HG02571 (cell line): ENCODE results near the gene C4orf50.

Experiments
- ATAC-seq: cut with Tn5 transposase; IDR thresholded peaks from one replicate; pipeline ENCODE4 v1.9.1; 2021; ENCODE audit warnings: mild to moderate bottlenecking, moderate library complexity; ENCODE audit not compliant: unreplicated experiment

Gene C4orf50

DNA sequence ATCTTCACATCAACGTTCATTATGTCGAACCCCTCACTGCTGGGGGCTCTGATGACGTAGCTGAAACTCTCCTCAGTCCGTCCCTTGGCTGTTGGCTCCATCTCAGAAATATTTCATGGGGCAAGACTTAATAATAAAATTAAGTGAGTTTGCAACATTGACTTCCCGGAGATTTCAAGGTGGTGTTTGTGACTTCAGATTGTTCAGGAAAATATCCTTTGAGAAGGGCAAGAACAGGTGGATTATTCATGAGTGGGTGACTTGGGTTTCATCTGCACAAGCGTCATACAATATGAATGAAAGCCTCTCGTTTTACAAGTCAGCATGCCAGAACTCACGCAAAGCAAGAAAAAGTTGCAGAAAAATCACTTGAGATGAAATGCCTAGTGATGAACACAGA, at the start of gene C4orf50:
C4orf50 (minus strand) TSS at position 101 of the 400 bp plus-strand sequence.
- no peak for ATAC-seq

DNA sequence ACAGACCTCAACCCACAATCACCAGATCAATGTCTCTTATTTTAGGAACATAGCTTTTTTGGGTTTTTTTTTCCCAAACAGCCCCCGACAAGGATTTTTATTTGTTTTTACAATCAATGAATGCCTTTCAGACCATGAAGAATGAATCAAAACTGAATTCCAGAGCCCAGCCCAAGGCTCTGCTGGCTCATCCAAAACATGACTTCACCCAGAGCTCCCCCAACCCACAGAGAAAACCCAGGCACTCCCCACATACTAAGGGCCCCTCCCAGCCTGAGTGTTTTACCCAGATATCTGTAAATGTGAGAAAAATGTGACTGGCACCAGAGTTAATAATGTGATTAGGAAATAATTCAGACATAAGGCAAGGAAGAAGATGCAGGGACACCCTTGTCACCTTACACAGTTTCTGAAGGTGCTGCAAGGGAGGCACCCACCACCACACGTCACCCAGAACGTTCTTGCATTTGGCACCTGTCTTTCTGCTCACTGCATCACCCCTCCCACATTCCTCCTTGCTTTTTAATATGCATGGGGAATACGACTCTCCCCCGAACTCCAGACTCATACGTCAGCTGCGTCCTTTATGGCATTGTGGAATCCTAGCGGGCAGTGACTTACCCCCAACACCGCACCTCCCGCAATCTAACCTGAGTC, 47.8 kb upstream of the C4orf50 start:
- no peak for ATAC-seq

DNA sequence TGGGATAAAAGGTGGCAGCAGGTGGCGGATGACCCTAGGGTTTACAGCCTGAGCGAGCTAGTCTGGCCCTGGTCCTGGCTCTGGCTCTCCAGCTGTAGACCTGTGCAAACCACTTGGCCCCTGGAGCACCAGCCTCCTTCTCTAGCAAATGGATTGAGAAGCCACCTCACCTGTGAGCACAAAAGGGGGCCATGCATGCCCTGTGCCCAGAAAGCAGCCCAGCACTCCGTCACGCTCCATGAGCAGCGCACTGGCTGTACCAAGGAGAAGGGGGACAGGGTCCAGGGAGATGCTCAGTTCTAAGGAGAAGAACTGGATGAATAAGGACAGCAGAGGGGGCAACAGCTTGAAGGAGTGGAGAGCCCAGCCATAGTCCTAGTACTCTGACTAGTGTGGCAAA, 46.9 kb upstream of the C4orf50 start:
- no peak for ATAC-seq

DNA sequence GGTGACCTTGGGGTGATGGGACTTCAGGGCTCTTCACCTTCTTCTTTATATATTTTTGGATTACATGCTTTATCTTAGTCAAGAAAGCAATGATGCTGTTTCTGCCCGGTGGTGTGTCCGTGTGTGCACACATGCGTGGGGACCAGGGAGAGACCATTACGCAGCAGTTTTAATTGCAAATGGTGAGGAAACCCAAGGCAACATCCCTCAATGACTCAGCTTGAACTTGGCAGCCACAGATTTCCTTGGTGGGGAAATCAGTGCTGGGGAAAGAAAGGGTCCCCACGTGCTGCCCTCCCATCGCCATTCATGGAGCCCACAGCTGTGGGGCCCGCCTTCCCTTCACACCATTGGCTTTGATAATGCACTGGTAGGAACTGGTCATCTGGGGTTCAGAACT, 46.2 kb upstream of the C4orf50 start:
- ATAC-seq = no peak

DNA sequence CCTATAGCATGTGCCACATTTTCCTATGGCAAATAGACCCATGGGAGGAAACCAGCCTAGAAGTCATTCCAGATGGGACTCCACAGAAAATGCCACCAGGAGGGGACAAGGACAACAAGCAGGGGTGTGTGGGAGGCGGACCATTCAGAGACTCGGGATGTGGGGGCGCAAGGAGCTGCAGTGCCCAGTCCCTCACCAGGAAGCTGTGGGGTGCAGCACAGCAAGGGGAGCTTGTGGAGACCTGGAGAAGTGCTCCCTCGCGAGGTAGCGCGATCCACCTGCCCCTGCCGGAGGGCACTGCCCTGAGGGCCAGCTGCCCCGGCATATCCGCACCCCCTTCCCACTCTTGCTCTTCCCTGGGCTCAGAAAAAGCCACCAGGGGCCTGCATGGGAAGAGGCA, 45.5 kb upstream of the C4orf50 start:
- no peak for ATAC-seq

DNA sequence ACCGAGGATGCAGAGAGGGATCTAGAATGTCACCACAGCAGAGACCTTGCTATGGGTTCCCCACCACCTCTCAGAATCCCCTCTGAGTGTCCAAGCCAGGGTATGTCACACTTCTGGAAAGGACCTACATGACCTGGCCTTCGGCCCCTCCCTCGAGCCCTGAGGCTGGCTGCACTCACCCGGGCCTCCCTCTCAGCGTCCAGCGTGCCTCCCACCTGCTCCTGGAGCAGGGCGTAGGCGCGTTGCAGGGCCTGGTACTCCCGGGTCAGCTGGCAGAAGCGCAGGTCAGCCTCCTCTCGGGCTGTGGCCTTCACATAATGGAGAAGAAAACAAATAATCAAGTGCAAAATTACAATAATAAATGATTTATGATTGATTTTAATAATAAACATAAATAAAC, 43.9 kb upstream of the C4orf50 start:
- no peak for ATAC-seq

DNA sequence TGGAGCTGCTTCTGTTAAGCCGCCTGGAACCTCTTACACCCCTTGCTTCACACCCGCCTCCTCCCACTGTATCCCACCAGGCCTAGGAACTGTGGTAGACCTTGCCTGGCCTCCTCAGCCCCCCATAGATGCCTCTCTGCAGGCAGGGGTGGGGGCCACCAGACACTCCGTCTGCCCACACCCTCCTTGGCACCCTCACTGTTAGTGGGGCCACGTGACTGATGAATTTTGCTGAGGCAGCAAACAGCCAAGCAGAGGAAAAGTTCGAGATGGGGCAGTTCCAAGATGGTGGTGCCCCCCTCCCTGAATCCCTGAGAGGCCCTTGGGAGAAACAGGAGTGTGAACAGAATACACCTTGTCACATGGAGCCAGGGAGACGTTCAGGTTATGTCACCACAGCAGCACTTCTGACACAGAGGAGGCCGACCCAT, 41.2 kb upstream of the C4orf50 start:
- ATAC-seq = no peak

DNA sequence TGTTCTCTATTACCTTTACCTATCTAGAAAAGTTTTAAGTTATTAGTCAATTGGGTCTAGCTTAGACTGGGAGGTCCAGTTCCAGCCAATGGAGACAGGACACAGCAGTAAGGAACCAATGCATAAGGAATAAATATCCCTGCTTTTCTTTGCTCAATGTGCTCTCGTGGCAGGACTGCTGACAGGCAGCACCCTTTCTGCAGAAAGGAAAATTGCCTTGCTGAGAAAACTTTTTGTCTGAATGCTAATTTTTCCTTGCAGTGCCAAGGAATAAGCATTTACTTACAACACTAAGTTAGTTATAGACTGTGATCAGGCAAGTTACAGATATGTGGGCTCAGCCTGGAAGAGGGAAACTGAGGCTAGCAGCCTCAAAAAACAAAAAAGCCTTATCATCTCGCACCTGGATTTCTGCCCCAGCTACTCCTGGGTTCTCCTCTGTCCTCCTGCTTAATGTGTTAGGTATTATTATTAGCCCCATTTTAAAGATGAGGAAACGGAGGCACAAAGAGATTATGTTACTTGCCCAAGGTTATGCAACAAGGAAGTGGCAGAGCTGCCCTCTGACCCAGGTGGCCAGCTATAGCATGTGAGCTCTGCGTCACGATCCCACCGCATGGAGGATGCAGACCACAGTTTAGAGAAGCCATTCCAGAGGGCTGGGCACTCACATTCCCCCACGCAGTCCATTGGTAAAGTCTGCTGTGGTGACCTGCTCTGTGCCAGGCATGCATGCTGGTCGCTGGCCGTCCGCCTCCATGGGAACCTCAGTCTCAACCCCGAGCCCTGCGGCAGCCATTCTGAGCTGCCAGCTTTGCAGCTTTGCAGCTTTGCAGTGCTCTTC, 40.5 kb upstream of the C4orf50 start:
- ATAC-seq = no peak

DNA sequence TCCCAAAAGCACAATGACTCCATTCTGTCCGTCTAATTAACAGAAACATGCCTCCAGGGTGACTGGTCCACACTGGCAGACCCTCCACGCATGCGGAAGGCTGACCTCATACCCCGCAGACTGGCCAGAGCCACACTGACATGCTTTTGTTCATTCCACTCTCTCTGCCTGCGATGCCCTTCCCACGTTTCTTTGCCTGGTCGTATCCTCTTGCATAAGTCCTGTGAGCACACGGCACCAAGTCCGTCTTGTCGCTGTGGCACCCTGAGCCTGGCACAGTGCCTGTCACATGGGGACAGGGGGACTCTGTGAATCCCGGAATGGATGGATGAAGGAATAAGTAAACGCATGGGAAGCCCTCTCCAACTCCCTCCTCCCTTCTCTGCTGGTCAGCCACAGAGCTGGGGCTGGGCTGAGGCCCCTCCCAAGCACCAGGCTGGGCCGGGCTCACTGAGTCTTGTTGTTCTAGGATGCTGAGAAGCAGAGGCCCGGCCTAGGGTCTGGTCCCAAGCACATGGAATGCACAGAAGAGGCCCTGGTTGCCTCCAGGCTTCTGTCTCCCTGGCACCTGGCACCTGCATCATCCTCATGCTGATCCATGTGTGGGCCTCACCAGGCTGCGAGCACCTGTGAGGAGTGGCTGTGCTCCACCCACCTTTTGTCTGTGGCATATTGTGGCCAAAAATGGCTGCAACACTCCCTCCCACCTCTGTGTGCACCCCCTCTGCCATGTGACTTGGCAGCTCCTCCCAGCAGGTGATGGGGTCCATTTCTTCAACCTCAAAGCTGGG, 38.9 kb upstream of the C4orf50 start:
- no peak for ATAC-seq

DNA sequence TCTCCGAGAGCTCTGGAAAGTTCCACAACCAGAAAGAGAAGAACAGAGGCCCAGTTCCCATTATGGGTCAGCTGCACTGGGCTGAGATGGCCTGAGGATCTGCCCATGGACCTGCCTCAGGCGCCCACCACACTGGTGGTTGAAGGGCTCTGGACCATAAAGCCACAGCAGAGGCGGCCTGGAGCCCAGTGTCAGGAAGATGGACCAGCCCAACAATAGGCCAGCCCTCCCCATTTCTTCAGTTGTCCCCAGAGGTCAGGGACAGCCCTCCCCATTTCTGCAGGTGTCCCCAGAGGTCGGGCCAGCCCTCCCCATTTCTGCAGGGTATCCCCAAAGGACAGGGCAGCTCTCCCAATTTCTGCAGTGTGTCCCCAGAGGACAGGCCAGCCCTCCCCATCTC, 37.2 kb upstream of the C4orf50 start:
- no peak for ATAC-seq

DNA sequence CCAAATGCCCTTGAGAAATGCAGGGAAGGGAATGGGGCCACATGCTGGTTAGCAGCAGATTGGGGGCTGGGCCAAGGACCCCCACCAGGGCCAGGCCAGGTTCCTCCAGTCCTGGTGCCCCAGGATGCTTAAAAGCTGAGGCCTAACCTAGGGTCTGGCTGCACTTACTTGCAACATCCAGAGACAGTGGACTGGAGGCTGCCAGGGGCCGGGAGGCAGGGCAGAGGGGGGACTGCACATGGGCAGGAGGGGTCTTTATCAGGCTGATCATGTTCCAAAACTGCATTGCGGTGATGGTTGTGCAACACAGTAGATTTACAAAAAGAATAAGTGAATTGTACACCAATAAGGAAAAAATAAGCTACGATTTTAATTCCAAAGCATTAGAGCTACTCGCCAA, 36.8 kb upstream of the C4orf50 start:
- ATAC-seq = no peak

DNA sequence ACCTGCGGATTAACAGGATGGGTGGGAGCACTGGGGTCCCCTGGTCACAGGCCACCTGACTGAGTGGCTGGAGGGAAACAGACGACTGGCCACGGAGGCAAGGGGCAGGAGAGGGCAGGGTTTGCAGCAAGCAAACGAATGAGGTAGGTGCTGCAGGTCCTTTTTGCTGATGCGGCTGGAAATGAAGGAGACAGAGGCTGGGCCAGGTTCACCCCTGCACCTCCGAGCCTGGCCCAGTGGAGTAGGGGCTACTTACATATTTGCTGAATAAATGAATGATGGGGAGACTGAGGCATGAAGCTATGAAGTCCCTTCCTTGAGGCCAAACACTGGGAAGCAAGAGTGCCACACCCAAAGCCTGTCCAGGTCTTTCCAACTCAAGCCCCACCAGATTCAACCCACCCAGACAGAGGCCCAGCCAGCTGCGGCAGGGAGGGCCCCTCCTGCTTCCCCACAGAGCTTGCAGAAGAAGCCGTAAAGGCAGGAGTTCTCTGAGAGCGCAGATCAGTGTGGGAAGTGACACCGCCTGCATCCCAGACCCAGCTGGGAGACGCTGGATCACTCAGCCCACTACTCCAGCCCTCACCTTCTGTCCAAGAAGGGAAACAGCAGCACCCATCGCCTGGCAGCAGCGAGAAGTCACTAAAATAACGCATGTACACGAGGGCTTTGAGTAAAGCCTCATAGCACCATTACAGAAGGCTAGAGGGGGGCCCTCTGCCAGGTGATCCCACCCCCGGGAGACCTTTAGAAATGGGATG, 36.1 kb upstream of the C4orf50 start:
- no peak for ATAC-seq

DNA sequence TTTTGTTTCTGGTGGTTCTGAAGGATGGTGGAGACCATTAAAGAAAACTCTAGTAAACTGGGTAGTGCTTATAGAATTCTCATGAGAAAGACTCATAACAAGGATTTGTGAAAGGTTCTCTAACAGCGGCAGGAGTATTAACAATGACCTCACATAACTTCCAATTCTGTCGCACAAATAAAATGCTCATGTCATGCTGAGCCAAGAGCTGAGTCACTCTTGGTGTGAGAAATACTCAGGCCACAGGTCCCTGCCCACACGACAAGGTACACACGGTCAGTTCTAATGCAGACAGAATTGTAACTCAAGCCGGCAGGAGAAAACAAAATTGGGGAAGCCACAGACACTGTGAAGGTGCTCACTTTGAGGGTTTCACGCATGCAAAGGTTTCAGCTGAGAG, 34.4 kb upstream of the C4orf50 start:
- ATAC-seq = no peak

DNA sequence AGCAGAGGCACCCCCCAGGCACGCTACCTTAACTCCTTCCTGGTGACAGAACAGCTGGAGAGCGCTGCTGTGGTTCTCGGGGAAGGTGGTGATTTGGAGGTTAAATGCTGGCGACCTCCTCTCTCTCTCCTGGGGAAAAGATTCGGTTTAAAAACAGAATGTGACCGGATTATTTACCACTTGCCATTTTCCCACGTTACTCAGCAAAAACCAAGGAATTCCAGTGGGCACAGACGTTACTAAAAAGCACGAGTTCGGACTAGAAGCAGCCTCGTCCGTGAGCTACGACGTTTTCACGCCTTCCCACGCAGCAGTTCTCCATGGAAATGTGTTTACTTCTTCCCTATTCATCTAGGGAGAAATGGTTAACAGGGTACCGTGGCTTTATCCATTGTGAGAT, 32.3 kb upstream of the C4orf50 start:
- ATAC-seq = no peak

DNA sequence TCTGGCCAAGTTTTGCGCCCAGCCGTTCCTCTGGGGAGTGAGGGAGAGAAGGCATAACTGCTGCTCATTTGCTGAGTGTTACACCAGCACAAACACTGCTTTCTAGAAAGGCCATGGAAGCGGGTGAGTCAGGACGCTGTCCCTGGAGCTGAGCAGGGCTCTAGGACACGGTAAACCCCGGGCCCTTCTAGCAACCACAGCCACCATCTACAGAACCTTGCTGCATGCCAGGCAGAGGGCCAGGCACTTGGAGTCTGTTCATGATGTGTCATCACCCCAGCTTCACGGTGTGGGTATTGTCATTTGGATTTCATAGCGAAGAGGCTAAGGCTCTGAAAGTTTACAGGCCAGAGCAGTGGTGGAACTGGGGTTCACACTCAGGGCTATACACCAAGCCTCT, 31.8 kb upstream of the C4orf50 start:
- no peak for ATAC-seq

DNA sequence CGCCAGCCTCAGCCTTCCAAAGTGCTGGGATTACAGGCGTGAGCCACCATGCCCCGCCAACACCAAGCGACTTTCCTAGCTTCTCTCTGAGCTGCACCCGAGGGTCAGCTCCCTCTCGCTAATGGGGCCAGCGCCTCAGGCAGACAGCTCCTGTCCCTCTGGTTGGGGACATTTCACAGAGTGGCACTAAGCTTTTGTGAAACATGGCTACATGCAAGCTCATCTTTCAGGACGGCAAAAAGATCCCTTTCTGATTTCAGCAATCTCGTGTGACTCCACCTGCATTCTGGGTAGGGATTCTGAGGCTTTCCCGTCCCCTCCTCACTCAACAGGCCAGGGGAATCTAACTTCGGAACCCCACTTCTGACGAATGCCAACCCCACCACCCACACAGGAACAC, 31.0 kb upstream of the C4orf50 start:
- ATAC-seq = no peak

DNA sequence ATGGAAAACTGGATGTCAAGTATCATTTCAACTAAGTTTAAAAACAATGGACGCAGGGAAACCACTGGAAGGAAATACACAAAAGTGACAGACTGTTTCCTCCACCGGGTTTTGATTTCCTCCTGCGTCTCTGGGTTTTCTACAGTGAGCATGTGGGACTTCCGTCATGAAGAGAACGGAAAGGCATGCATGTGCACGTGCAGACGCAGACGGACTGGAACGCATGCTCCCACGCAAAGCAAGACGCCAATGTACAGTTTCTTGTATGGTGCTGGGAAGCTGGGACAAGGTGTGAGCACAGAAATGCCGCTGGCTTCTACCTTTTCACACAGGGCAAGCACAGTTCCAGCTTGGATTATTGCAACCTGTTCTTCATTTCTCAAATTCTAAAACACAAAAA, 30.3 kb upstream of the C4orf50 start:
- ATAC-seq = no peak

DNA sequence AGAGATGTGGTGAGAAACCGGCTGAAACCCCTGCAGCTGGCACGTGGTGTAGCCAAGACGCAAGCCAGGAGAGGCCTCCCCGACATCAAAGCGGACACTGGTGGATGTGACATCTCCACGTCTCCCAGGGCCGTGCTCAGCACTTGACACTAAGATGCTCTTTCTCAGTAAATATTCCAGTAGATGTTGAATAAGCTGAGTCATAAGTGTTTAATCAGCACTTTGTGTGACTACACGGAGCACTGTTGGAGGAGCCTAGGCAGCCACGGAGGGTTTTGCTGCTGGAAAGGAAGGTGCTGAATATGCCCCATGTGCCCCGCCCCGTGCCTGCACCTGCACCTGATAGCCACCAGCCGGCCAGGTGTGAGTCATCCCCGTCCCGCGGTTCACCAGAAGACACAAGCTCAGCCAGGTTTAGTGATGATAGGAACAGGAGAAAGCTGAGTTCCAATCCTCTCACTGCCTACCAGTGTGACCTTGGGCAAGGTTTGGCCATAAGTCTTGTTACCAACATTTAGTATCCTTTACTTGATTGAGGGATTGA, 29.0 kb upstream of the C4orf50 start:
- ATAC-seq = no peak

DNA sequence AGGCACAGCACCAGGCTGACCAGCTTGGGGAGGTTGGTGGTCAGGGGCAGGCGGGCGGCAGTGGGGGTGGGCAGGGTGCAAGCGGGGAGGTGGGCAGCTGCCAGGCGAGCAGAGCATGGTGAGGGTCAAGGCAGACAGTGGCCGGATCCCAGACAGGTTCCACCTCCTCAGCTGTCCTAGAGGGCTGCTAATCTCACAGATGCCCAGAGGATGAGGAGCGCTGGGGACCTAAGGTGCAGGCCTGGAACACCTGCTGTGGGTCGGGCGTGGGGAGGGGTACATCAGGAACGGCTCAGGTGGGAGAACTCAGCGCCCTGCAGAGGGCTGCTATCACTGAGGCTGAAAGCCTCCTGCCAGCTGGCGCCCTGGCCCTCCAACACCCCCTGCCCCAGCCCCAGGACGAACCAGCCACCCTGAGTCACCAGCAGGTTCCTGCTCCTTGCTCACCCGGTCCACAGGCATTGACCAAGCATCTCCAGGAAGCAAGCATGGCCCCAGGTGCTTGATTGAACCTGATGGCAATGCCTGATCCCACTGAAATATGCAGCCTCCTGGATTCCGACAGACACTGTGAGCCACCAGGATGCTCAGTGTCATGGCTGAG, 28.4 kb upstream of the C4orf50 start:
- no peak for ATAC-seq

DNA sequence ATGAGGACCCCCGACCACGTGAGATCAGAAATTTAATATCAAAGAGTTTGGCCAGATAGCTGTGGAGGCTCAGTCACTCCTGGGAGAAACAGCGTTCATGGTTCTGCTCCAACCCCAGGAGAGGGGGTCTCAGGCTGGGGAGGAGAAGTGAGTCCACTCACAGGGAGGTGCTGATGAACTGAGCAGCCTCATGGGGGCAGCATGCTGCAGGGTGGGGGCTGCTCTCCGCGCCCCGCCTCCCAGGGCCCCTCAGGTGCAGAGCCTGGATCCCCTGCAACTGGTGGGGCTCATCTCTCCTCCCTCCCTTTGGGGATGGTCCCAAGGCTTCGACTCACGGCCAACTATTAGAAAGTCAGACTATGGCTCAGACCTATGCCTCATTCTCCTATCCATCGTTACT, 26.6 kb upstream of the C4orf50 start:
- no peak for ATAC-seq
